Measurements from ENCODE around the gene COL25A1.

DNA sequence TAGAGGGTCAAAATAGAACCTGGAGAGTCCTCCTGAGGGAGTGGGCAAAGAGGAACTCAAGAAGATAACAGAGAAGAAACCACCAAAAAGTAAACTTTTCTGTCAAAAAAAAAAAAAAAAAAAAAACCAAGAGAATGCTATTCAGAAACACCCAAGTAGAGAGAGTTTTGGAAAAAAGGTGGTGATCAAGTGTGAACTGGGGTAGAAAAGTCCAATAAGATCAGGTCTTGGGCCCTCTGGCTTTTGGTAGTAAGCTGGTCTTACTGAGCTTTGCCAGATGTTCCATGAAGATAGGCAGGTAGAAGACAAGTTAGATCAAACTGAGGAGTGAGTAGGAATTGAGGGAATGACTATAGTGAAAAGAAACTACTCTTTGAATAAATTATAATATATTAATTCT is 167.5 kb downstream of the COL25A1 start:
- TF ChIP-seq, protein P1, sequence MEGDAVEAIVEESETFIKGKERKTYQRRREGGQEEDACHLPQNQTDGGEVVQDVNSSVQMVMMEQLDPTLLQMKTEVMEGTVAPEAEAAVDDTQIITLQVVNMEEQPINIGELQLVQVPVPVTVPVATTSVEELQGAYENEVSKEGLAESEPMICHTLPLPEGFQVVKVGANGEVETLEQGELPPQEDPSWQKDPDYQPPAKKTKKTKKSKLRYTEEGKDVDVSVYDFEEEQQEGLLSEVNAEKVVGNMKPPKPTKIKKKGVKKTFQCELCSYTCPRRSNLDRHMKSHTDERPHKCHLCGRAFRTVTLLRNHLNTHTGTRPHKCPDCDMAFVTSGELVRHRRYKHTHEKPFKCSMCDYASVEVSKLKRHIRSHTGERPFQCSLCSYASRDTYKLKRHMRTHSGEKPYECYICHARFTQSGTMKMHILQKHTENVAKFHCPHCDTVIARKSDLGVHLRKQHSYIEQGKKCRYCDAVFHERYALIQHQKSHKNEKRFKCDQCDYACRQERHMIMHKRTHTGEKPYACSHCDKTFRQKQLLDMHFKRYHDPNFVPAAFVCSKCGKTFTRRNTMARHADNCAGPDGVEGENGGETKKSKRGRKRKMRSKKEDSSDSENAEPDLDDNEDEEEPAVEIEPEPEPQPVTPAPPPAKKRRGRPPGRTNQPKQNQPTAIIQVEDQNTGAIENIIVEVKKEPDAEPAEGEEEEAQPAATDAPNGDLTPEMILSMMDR (IDR thresholded peaks at IDR 0.05 in 2 of 3, conservative IDR thresholded peaks at IDR 0.05 in 1 of 3; ENCODE audit: borderline replicate concordance in 1 of 3, insufficient read depth in 1 of 3, low read depth in 2 of 3, low read length in 2 of 3): no peak
- TF ChIP-seq ZNF274 (IDR thresholded peaks at IDR 0.05; ENCODE audit: low read depth, low read length) (no peak), CEBPB (IDR thresholded peaks at IDR 0.05; ENCODE audit: low read depth) (no peak), POLR2A (IDR thresholded peaks at IDR 0.05; ENCODE audit: borderline replicate concordance, extremely low read depth, insufficient read depth, insufficient read length) (no peak), POLR2AphosphoS5 (IDR thresholded peaks at IDR 0.05; ENCODE audit: low read depth, low read length) (no peak), EZH2phosphoT487 (IDR thresholded peaks at IDR 0.05; ENCODE audit: borderline replicate concordance) (no peak), EZH2 (IDR thresholded peaks at IDR 0.05) (no peak), FOSL1 (IDR thresholded peaks at IDR 0.05; ENCODE audit: low read depth) (no peak), YY1 (IDR thresholded peaks at IDR 0.05; ENCODE audit: extremely low read depth, insufficient replicate concordance, low read depth, low read length) (no peak), ELF1 (IDR thresholded peaks at IDR 0.05; ENCODE audit: borderline replicate concordance, low read depth) (no peak), SP1 (IDR thresholded peaks at IDR 0.05; ENCODE audit: low read depth) (no peak)
- TF ChIP-seq, protein P2, sequence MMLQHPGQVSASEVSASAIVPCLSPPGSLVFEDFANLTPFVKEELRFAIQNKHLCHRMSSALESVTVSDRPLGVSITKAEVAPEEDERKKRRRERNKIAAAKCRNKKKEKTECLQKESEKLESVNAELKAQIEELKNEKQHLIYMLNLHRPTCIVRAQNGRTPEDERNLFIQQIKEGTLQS (IDR thresholded peaks at IDR 0.05): no peak
- TF ChIP-seq, protein P3, sequence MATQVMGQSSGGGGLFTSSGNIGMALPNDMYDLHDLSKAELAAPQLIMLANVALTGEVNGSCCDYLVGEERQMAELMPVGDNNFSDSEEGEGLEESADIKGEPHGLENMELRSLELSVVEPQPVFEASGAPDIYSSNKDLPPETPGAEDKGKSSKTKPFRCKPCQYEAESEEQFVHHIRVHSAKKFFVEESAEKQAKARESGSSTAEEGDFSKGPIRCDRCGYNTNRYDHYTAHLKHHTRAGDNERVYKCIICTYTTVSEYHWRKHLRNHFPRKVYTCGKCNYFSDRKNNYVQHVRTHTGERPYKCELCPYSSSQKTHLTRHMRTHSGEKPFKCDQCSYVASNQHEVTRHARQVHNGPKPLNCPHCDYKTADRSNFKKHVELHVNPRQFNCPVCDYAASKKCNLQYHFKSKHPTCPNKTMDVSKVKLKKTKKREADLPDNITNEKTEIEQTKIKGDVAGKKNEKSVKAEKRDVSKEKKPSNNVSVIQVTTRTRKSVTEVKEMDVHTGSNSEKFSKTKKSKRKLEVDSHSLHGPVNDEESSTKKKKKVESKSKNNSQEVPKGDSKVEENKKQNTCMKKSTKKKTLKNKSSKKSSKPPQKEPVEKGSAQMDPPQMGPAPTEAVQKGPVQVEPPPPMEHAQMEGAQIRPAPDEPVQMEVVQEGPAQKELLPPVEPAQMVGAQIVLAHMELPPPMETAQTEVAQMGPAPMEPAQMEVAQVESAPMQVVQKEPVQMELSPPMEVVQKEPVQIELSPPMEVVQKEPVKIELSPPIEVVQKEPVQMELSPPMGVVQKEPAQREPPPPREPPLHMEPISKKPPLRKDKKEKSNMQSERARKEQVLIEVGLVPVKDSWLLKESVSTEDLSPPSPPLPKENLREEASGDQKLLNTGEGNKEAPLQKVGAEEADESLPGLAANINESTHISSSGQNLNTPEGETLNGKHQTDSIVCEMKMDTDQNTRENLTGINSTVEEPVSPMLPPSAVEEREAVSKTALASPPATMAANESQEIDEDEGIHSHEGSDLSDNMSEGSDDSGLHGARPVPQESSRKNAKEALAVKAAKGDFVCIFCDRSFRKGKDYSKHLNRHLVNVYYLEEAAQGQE (IDR thresholded peaks at IDR 0.05; ENCODE audit: low read depth): no peak
- TF ChIP-seq, protein P4, sequence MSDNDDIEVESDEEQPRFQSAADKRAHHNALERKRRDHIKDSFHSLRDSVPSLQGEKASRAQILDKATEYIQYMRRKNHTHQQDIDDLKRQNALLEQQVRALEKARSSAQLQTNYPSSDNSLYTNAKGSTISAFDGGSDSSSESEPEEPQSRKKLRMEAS (IDR thresholded peaks at IDR 0.05): no peak
